CMK (cell line): Measurements from ENCODE around the gene CMTM8.

ENCODE experiments used
- DNase-seq: peaks from one replicate; pipeline ENCODE4 v3.0.0-alpha.2; 2010; ENCODE audit warnings: low read depth

The CMTM8 gene

DNA sequence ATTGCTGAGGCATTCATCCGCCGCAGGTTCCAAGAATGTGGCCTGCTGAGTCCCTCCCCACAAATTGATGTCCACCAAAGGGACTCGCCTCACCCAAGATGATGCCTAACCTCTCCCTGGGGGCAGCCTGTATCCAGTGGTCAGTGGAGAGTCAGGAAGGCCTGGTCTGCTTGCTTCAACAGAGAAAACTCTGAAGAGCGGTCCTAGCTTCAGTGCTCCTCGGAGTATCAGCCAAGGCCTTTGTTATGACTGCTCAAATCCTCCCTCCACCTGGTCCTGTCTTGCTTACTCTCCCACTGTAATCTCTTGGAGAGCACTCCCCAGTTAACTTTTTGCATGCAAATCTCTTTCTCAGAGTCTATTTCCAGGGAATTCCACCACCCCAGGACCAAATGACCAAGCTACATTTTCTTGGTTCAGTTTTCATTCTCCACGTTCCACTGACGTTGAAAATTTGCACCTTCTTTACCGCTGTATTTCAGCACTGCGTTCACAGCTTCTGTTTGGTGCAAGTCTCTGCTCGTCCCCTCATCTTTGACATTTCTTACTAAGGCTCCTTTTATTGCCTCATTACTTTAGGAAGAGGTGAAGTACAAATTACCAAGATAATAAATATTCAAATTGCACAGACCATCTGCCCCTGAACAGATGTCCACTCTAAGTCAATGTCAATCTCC lies 175.5 kb downstream of the CMTM8 start:
- no peak for DNase-seq

DNA sequence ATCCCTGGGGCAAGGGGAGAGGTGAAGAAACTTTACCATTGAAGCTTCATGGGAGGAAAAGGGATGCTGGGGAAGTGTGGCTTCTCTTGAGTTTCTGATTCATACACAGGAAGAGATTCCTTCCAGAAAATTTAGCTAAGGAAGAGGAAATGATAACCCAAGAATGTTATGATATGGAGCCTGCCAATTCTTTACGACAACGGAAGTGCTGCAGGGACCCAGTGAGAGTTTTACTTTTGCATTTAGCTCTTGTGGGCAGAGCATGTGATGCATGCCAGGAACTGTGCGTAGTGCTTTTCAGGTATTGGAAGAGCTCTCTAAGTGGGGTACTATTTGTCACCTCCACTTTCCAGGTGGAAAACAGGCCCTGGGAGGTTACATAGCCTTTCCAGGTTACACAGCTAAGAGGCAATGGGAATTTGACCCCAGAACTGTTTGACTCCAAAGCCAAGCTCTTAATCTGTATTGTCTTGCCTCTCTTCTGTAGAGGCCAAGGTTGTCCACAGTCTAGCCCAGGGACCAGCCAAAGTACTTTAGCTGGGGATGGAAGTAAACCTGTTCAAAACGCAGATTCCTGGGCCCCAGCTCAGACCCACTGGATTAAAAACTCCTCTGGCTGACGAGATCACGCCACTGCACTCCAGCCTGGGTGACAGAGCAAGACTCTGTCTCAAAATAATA lies 176.2 kb downstream of the CMTM8 start:
- DNase-seq, result no peak

DNA sequence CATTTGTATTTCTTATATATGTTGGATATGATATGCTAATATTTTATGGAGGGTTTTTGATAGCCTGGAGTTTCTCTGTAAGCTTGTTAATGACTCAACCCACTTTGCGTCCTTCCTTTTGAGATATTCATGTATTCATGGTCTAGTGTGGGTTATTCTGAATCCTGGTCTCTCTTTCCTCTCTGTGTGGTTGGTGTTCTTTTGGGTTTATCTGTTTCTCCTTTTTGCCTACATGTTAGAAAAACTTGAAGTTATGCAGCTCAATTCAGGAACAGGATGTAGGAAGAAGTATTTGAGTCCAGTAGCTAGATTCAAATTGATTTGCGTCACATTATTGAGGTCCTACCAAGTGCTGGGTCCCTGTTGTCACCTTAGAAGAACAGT lies 181.3 kb downstream of the CMTM8 start:
- DNase-seq, result no peak
